Measurements from ENCODE around the gene GOLGA1.

The GOLGA1 gene

GRCh38 chr9:124835026-124835557 is 105.8 kb downstream of the GOLGA1 start:
- no peak for DNase-seq (ENCODE audit: low read depth)

DNA sequence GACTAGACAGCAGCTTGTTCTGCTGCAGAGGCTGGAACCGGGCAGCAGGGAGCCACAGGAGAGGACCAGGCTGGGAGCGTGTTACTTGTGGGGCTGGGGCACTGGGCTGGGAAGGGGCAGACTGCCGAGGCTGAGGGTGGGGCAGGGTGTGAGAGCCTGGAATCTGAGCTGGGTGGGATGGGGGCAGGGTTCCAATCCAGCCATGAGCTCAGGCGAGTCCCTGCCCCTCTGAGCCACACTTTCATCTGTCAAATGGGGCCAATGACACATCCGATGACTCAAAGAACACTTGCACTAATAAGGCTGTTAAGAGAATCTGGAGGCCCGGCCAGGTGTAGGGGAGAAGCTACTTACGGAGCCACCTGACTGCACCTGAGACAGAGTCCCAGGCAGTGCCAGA is 106.3 kb downstream of the GOLGA1 start:
- no peak for DNase-seq (ENCODE audit: low read depth)

- no peak for DNase-seq (ENCODE audit: low read depth)
Observed at GRCh38 chr9:124831642-124832364, 109.1 kb downstream of the GOLGA1 start.

- no peak for DNase-seq (ENCODE audit: low read depth)
Observed at GRCh38 chr9:124830593-124830992, 110.3 kb downstream of the GOLGA1 start.

DNA sequence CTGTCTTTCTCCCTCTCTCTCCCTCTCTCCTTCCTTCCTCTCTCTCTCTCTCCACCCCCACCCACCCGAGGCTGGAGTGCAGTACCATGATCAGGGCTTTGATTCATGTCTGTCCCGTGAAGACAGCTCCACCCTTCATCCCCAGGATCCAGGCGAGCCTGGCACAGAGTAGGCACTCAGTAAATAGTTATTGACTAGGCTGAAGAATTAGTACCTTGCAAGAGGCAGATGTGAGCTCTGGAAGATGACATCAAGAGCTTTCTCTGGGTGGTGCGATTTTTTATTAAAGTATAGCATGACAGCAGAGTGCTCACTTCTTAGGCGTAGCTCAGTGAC is 111.6 kb downstream of the GOLGA1 start:
- no peak for DNase-seq (ENCODE audit: low read depth)

- DNase-seq (ENCODE audit: low read depth) = no peak
Observed at GRCh38 chr9:124828489-124829333, 112.2 kb downstream of the GOLGA1 start.
